ENCODE measurements around the gene PRRG4.
"Not testable (repeated sequence)": the region's sequence is repeated elsewhere in the genome, so short reads cannot be mapped to it uniquely, and the experiment has no call there.

PRRG4 gene

DNA sequence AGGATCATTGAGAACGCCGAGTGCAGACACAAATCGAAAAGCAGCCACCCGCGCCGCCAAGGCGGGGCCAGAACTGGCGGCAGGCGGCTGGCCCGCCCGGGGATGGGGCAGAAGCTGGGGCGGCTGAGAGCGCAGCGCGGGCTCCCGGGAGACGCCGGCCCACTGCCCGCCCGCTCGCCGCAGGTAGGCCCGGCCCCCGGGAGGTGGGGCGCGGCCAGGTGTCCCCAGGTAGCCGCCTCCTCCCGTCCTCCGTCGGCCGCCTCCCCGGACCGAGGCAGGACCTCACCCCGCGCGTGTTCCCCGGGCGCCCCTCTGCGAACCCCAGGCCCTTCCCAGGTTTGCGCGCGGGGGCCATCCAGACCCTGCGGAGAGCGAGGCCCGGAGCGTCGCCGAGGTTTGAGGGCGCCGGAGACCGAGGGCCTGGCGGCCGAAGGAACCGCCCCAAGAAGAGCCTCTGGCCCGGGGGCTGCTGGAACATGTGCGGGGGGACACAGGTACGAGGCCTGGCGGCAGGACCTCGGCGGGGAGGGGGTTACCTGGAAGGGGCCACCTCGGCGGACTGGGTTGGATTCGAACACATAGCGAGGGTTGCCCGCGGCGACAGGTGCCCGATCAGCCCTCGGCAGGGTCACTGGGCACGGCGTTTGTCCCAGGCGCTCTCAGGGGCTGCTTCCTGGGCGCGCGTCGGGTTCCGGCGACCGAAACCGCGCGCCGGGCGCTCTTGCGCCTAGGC, at the start of gene PRRG4:
Gene PRRG4 (plus strand): TSS at position 248 of the 733 bp plus-strand sequence. CDS start 603 bp downstream, outside the sequence.
- DNase-seq: no peak

DNA sequence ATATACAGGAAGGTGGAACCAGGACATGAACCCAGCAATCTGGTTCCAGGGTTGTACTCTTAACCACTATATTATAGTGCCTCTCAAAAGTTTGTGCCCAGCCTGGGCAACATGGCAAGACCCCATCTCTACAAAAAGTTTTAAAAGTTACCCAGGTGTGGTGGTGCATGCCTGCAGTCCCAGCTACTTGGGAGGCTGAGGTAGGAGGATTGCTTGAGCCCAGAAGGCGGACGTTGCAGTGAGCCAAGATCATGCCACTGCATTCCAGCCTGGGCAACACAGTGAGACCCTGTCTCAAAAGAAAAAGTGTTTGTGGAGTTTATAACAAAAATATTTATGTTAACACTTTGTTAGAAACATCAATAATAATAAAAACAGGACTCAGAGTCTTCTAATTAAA, 48.9 kb upstream of the PRRG4 start:
- not testable (repeated sequence) for DNase-seq

DNA sequence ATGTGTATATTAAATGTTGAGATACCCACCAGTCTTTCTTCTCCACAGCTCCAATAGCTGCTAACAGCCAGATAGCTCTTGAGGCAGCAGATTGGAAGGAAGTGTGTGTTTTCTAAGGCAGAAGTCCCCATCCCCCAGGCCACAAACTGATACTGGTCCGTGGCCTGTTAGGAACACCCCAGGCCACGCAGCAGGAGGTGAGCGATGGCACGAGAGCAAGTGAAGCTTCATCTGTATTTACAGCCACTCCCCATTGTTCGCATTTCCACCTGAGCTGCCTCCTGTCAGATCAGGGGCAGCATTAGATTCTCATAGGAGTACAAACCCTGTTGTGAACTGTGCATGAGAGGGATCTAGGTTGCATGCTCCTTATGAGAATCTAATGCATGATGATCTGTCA, 48.0 kb upstream of the PRRG4 start:
- DNase-seq: no peak

DNA sequence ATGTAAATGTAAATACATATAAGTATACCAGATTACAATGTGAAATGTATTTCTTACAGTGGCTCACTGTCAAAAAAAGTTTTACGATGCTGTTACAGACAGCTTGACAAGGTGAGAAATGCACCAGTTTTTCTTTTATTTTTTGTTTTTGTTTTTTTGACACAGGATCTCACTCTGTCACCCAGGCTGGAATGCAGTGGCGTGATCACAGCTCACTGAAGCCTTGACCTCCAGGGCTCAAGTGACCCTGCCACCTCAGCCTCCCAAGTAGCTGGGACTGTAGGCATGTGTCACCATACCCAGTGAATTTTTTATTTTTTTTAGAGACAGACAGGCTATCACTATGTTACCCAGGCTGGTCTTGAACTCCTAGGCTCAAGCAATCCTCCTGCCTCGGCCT, 44.5 kb upstream of the PRRG4 start:
- no peak for DNase-seq

DNA sequence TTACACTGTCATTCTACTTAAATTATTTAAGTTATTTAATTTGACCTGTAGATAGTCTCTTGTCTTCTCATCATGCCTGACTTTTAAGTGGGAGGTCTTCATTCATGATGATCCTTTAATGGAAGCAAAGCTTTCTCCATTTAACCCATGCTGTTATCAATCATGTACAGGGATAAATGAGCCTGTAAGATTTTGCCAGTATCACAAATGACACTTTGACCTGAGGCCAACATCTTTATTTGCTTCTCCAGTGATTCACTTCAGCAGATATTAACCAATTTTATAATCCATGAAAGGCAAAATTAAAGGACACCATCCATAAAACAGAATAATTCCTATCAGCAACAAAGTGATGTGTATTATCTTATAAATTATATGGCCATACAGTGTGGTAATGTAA, 42.9 kb upstream of the PRRG4 start:
- no peak for DNase-seq

DNA sequence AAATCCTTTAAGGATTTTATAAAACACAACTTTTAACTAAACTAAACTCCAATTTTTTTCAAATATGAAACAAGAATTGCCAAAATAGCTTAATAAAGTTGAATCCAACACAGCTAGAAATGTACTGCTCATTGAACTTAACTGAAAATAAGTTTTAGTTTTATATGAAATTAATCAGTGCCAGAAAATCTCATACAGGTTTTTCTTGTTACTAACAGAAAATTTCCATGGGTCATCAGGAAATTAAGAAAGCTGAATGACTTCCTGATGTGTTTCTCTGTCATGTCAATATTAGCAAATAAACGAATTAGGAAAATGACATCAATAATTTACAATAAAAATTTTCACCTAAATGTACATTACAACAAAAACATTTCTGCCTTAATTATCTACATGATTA, 38.8 kb upstream of the PRRG4 start:
- no peak for DNase-seq

DNA sequence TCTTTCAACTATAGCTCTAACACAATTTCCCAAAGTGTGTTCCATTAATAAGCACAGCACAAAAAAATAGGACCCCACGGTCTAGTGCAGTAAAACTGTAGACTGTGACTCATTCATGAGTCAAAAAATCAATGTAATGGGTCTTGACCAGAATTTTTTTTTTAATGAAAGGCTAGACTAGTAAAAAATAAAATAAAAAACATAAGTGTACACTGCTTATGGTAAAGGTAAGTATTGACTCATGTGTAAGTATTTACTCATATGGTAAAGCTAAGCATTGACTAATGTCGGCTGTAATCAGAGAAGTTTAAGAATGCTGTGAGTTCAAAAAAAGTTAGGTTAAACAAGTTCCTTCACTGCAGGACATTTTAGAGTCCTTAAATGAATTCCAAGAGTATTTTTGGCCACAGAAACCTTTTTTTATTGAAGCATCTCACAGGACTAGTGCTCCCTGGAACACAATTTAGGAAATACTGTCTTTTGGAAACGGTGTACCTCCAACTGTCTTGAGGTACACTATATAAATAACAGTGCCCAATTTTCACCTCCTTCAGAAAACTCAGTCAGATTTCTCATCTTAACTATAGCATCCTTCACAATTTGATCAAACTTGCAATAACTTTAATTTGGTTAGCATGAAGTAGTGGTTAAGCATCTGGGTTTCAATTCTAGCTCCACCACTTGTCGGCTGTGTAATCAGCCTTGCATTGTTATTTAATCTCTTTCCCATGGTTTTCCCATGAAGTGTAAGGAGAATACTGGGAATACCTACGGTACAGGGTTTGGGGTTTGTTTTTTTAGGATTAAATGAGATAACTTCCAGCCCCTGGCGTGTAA, 37.4 kb upstream of the PRRG4 start:
- DNase-seq: no peak

DNA sequence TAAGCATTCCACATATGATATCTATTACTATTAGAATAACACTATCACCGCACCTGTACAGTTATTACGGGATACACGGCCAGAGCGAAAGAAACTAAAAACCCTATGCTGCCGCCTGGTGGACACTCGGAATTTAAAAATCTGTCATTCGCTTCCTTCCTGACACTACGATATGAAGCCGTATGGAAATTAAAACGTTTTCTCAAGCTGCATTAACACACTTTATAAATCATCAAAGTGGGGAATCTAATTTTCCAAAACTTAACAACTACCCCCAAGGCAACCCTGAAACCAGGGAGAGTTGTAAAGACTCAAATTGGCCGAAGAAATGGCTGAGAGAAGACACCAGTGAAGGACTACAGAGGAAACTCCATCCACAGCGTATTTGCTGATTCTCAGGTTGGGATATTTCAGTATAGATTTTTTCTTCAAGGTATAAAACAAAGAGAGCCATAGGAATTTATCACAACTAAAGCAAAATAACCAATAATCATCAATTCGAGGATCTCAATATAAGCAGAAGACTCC, 36.7 kb upstream of the PRRG4 start:
- DNase-seq: peak; percentile 39

DNA sequence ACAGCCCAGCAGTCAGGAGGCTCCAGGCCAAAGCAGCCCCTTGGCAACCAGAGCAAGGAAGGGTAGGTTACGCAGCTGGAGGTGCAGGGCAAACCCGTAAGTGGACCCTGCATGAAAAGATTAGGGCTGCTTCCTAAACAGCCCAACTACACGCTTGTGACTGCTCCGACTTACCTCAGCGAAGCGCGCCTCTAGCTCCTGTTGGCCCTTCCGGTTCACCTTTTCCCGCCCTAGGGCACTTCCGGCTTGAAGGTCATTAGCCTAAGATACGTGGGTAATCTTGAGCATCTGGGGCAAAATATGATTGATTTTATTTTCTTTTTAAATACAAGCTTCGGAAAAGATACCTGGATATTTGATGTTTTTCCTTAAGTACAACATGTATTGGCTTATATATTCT, 35.3 kb upstream of the PRRG4 start, which contains the start of gene CCDC73:
Gene CCDC73 (minus strand): TSS at position 224 of the 400 bp plus-strand sequence. CDS start 34,419 bp downstream, outside the sequence.
- no peak for DNase-seq

DNA sequence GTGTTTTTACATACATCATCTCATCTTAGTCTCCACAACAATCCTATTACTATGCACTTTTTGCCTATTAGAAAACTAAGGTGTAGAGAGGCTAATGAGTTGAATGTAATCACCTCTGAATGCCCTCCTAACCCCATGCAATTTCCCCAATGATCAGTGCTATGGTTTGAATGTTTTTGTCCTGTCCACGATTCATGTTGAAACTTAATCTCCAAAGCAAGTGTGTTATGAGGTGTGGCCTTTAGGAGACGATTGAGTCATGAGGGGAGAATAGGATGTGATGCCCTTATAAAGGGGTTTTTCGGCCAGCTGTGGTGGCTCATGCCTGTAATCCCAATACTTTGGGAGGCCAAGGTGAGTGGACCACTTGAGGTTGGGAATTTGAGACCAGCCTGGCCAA, 33.3 kb upstream of the PRRG4 start:
- no peak for DNase-seq

DNA sequence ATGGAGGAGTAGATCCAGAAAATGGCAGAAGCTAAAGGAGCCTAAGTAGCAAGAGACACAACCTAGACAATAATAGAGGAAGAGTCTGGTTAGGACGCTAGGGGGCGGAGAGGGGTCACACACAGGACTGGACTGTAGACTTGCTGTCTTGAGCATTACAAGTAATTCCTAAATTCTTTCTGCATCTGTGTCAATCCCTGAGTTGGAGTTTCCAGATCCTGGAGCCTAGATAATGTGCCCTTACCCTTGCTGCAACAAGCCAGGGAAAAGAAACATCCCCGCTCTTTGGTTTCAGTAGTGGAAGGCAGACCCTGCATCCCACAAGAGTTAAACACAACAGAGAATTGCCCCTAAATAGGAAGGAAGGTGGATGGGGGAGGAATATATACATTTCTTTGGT, 20.4 kb upstream of the PRRG4 start:
- DNase-seq: no peak

DNA sequence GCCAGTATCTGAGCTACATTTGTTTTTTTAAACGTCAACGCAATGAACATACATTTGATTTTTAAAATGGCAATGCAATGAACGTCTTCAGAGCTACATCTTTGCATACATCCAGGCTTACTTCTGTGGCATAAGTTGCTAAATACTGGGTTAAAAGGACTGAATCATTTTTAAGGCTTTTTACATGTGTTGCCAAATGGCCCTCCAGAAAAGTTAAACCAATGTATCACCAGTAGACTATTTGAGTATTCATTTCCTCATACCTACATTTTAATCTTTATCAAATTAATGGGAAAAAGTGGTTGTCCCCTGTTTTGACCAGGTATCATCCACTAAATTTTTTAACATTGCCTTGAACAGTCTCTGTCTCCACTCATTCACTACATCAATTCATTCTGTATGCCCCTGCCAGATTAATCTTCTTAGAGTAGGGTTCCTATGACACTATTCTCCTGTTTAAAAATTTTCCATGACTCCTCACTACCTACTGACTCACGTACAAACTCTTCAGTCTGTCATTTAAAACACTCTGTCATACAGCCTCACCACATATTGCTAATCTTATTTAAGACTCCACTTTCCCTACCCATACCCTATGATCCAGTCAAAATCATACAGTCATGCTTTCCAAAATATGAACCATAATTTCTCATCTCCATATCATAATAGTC, 12.4 kb upstream of the PRRG4 start:
- no peak for DNase-seq

DNA sequence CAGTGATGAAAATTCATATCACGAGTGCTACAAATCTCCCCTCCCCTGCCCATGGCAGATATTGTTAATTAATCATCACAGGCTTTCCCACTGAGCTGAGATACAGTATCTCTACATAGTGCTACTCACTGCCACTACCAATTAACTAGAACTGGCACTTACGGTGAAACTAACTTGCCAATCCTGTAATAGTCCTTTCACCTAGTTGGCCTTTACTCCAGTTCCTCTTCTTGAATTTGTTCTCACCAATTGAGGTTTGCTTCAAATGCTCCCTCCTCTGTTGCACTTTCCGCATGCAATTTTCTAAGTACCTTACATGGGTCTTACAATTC, 11.9 kb upstream of the PRRG4 start:
- DNase-seq: no peak

DNA sequence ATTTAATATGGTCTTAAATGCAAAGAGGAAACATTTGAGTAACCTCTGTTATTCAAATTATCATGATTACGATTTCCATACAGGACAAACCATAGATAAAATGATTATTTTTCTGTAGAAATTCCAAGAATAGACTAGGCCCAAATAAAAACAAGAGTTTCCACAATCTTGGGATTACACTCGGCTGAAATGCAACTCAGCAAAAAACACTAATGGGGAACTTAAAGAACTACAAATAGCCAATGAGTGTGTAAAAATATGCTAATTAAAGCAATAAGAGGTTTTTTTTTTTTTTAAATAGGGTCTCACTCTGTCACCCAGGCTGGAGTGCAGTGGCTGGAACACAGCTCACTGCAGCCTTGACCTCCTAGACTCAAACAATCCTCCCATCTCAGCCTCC, 10.5 kb upstream of the PRRG4 start:
- no peak for DNase-seq

DNA sequence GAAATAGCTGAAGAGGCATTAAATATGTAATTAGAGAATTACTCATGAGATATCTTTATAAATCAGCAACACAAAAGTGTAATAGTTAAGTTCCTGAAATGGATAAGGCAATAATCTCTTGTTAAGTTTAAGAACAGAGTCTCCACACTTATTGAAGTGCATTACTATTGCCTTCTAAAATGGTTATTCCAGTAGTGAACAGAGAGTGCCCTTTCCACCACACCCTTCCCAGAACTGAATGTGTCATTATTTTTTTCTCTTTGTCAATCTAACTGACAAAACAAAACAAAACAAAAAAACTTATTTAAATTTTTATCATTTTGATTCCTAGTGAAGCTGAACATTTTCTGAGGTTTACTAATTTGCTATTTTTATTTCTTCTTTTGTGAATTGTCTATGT, 9.2 kb upstream of the PRRG4 start:
- DNase-seq: no peak

DNA sequence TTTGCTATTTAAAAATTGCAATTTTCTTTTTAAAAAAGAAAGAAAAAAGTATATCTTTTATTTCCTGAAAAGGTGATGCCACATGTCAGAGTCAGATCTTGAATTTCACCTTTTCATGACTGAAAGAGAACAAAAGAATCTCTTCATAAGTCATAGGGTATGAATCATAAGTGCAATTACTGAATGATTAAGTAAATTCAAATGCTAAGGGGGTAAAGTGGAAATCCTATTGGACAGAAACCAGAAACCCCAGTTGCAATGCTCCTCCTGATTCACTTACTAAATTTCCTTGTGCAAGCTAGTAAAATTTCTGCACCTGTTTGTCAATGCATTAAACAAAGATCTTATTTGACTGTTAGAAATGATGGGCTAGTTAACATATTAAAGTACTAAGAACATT, 8.2 kb upstream of the PRRG4 start:
- no peak for DNase-seq

DNA sequence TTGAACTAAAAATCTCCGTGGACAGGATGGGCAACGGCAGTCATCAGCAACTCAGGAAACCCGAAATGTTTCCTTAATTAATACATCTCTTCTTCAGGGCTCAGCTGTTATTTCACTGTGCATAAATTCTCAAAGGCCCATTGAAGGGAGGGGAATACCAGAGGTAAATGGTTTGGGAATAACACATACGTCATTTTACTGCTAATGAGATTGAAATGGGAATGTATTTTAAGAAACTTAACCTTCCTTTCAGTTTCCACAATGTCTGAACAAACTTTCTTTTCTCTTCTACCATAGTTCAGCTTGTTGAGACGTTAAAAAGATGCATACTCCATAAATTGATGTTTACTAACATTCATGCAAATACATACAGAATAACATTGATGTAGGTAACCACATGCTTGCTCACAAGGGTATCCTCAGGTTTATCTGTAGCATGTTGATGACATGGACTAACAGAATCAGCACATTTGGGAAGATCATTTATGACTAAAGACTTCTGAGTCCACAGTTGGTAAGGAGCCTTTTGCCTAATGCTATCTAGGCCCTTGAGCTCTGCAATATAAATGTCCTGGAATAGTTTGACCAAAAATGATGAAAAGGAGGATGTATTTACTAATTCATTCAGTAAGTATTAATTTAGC, 7.7 kb upstream of the PRRG4 start:
- DNase-seq: no peak

DNA sequence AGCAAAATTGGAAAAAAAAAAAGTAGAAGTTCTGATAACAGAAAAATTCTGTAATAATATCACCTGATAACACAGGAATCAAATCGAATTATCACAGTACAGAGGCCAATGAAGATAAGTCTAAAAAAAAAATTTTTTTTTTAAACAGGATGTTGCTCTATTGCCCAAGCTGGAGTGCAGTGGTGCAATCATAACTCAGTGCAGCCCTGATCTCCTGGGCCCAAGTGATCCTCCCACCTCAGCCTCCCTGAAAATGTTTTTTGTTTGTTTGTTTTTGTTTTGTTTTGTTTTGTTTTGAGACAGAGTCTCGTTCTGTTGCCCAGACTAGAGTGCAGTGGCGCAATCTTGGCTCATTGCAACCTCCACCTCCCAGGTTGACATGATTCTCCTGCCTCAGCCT, 6.1 kb upstream of the PRRG4 start:
- not testable (repeated sequence) for DNase-seq

DNA sequence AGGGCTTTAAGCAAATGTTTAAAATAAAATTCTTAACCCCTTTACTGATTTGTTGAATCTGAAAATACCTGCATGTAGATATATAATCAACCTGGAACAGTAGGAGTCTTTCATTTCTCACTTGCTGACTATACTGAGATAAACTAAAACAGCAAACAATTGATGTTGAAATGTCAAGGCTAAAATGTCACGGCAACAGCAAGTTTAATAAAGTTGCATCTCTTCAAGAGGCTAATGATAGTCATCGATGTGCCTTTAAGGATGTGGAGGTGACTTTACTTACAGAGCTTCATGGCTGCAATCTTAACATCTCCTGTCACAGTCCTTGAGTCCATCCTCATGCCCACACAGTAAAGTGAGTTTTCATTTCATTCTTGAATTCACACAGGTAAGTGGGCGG, 3.6 kb upstream of the PRRG4 start:
- DNase-seq: no peak

DNA sequence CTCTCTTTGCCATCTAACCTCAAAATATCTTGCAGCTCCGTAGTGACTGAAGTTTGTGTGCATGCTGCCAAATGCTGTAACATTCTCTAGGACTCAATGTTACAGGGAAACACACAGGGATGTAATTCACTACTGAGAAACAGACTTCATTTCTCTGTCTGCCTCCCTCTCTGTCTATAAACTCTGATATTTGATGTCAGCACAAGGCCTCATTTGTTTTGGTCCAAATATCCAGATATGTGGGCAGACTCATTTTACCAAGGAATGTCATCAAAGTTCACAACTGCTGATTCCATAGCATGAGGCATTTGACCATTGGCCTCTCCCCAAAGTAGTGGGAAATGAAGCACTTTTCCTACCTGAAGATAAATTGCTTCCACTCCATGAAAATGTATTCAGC, 2.5 kb upstream of the PRRG4 start:
- DNase-seq: no peak

DNA sequence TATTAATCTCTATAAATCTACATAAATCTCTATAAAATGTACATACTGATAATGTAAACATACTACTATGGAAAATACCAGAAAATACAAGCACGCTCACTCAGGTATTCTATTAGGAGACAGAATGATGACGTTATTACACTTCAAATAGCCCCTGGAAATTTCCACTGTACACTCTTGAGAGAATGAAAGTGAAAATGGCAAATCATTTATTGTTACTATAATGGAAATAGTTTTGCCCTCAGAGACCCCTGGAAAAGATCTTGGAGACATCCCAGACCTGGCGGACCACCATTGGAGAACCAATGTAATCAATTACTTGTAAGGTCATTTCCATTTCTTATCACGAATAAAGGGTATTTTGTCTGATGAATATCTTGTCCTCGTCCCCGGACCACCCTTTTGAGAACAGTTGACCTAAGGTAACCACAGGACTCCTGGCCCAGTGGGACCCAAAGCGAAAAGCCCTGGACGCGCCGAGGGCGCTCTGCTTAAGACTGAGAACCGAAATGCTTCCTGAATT, 509 bp upstream of the PRRG4 start:
- DNase-seq: no peak

DNA sequence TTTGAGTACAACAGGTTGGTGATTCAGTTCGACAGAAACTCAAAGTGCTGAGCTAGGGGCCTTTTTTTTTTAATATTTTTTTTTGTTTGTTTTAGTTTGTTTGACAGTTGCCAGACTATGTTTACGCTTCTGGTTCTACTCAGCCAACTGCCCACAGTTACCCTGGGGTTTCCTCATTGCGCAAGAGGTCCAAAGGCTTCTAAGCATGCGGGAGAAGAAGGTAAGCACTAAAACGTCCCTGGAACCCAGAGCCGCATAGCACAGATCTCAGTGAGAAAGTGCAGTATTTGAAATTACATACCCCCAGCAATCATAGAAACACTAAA, 649 bp downstream of the PRRG4 start:
- no peak for DNase-seq

DNA sequence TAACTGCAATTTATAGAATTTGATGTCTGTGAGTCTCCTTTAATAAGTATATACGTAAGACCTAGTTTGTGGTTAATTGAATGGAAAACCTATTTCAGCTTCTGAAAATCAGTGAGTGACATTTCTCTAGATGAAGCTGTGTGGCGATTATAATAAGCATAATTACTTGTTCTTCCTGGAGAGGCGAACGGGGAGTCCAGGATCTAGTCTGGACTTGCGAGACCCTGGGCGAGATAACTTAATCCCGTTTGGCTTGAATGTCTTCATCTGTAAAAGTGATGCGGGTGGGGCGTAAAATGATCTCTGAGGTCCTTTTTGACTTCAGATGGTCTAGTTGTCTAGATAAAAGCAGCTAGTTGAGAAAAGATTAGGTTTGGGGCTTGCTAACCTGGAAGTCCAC, 1.1 kb downstream of the PRRG4 start:
- no peak for DNase-seq

All from activated effector memory CD4-positive, alpha-beta T cell treated with Interleukin-2 at 50 U/mL for 16 hours (primary cell).